GM18951 (cell line): ENCODE results near the gene RAB12.

Source experiments
- POLR2A ChIP-seq: IDR thresholded peaks from 4 replicates; pipeline ENCODE4 v1.6.1; 2011; ENCODE audit warnings: mild to moderate bottlenecking; ENCODE audit not compliant: insufficient read length, insufficient read depth; ENCODE audit errors: extremely low read depth
- in situ Hi-C: fragments of 300-500 bp; cut with MboI; formaldehyde crosslinking; loops from one replicate; pipeline ENCODE4 v1.12.0; 2022; ENCODE audit warnings: low sequenced_read_pairs, mixed read lengths, inconsistent platforms; ENCODE audit not compliant: unreplicated experiment

Gene RAB12

DNA sequence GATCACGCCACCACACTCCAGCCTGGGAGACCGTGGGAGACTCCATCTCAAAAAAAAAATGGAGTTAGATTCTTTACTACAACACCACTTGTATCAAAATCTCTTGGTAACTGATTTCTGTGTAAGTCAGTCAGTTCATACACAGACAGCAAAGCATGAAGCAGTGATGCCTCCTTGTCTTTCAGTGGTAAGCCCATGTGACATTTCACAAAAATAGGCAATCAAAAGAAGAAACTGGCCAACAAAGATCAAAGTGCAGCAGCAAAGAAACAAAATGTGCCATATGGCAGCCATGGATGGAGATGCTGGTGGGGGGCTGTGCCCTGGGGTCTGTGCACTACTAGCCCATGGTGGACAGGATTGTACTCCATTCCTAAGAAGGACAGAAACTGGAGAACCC lies 6.7 kb upstream of the RAB12 start:
- in situ Hi-C loops, result no loop called here
- no peak for TF ChIP-seq POLR2A

DNA sequence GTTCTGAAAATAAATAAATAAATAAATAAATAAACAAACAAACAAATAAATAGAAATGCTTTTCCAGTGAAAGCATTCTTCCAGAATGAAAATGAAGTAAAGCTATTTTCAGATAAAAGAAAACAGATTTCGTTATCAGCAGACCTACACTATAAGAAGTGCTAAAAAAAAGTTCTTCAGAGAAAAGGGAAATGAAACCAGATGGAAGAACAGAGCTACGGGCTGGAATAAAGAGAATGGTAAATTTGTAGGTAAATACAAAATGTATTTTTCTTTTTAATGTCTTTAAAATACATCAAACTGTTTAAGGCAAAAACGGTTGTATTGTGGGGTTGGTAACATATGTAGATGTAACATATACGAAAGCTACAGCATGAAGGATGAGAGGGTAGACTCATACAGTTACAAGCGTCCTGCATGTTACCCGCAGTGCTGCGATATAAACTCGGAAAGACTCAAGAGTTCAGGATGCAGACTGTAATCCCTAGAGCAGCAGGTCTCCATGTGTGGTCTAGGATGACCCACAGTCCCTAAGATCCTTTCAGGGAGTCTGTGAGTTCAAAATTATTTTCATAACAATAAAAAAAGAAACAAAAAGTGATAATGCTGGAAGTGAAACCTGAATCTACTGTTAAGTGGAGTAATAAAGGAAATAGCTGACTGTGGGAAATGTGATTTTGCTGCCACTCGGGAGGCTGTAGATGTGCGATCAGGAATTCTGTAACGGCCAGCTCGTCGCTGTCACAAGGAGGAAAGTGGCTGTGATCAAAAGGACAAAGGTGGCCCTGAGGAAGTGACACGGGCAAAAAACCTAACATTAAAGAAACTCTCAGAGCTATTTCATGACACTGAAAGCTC lies 5.3 kb upstream of the RAB12 start:
- TF ChIP-seq POLR2A, result no peak
- in situ Hi-C loops, result no loop called here

DNA sequence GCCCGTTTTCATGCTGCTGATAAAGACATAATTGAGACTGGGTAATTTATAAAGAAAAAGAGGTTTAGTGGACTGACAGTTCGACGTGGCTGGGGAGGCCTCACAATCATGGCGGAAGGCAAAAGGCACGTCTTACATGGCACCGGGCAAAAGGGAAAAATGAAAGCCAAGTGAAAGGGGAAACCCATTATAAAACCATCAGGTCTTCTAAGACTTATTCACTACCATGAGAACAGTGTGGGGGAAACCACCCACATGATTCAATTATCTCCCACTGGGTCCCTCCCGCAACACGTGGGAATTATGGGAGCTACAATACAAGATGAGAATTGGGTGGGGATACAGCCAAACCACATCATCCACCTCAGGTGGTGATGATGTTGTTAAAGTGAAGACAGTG lies 3.3 kb upstream of the RAB12 start:
- in situ Hi-C loops, result no loop called here
- TF ChIP-seq POLR2A, result no peak

DNA sequence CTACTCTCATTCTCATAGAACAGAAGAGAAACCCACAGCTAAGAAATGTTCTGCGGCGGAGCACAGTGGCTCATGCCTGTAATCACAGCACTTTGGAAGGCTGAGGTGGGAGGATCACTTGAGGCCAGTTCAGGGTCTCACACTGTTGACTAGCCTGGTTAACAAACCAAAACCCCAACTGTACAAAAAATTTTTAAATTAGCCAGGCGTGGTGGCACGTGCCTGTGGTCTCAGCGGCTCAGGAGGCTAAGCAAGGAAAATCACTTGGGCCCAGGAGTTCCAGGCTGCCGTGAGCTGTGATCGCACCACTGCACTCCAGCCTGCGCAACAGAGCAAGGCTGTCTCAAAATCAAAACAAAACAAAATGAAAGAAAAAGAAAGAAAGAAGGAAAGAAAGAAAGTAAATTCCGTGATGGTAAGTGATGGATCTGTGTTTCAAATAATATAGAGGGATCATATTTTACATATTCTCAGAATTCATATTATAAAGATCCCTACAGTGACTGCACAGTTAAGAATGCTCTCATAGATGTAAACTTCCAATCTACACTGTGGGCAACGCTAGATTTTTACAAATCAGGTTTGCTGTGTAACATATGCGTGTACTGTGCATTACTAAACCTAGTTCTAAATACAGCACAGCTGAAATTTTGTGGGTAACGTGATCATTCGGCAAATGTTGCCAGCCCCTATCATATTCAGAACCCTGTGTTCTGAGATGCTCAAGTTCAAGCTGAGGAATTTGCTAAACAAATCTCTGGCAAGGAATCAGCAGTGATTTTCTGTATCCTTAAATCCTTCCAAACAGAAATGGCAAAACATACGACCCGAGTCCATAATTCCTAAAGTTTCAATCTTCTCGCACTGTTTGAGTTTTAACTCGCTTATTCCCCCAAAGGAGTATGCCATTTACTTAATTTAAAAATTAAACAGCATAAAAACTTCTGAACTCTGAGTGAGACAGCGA lies 1.2 kb upstream of the RAB12 start:
- no peak for TF ChIP-seq POLR2A
- in situ Hi-C loops, result no loop called here

DNA sequence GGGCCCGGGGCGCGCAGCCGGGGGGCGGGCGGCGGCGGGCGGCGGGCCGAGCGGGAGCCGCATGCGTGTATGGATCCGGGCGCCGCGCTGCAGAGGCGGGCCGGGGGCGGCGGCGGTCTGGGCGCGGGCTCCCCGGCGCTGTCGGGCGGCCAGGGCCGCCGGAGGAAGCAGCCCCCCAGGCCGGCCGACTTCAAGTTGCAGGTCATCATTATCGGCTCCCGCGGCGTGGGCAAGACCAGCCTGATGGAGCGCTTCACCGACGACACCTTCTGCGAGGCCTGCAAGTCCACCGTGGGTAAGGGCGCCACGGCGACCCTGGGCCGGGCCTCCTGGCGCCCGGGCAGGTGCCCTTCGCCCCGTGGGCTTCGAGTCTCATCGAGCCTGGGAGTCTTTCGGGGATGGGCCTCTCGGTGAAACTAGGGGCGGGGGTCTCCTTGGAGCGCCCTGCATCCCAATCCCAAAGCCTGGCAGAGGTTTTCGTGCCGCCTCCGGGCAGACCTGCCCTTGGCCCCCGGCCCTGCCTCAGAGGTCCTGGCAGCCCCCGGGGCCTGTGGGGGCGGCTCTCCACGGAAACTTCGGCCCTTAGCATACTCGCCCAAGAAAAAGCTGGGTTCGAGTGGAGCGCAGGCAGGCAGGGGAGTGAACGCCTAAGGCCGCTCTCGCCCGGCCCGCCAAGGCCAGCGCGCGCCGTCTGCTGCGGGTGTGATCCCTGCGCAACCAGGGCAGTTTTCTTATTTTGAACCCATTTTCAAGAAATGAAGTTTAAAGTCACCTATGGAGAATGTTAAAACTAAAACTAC lies 622 bp downstream of the RAB12 start:
- no peak for TF ChIP-seq POLR2A
- in situ Hi-C loops, result no loop called here

DNA sequence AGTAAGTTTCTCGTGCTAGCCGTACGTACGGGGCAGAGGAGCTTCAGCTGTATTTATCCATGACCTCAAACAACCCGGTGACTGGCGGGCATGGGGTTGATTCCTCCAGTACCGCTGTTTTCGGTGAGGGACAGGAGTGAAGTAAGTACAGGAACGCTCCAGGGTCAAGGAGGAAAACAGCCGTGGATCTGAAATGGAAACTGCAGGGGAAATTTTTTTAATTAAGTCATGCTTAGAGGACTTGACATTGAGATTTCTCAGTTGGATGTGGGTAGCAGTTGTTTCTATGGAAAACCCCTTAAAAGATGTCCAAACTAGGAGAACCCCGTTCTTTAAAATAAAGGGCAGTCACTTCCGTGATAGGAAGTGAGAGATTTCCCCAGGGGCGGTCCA lies 1.2 kb downstream of the RAB12 start:
- in situ Hi-C loops, result no loop called here
- no peak for TF ChIP-seq POLR2A

DNA sequence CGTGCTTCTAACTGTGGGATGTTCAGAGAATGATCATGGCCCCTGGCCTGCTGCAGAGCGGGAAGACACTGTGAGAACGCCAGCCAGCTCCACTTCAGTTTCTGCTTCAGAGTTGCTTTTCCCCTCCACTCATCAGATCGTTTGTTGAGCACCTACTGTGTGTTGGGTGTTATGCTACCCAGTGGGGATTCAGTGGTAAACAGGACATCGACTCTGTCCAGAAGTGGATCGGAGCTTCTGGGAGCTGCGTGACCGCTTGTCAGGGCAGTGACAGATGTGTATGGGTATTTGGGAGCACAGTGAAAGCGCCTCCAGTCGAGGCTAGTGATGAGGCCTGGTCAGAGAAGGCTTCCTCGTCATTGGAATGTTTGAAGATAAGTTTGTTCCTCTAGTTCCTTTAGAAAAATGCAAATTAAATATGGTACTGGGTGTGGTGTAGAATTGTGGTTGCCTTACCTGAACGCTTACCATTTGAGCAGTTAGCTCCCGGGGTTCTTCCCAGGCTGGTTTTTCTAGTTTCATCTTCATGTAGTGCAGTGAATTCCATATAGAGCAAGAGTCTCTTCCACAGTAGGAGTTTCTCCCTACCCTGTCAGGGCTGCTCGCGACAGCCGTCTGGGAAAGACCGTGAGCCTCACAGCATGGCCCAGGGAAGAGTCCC lies 2.8 kb downstream of the RAB12 start:
- no peak for TF ChIP-seq POLR2A
- in situ Hi-C loops, result no loop called here

DNA sequence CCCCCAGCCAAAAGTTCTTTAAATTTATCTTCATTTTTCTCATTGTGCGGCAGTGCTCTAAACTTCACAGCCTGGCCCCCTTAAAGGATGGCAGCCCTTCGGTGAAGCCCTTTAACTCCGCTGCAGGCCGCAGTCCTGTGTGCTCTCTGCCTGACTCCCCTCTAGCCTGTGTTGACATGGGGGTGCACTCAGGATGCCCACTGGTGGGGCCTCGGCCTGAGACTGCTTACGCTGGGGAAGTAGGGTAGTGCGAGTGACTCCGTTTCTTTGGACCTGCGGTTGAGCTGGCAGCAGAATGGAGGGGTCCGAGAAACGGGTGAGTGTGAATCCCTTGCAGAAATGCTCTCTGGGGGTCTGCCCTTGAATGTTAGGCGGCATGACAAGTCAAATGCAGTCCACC lies 5.6 kb downstream of the RAB12 start:
- in situ Hi-C loops, result no loop called here
- no peak for TF ChIP-seq POLR2A

DNA sequence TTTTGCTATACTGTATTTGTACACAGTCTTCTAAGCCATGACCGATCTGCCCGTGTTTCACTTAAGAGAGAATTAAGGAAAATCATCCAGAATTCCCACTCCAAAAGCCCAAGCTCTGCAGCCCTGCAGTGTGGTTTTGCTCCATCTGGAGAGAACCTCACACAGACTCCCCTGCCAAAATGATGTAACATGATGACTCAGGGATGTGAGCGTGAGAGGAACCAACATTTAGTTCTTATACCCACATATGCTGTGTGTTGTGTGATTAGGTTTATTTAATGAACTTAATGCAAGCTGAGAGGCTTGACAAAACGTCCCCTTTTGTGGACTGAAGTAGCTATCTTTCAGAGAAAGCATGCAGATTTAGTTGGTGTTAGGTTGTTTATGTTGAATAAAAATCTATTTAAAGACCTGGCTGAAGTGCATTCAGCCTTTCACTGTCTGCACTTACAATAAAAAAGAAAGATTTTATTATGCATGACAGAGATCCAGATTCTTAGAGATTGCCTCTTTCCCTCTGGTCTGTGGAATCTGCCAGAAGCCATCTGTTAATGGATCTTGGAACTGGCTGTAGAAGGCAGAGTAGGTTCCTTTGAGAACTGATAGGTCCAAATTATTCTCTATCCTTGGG lies 6.3 kb downstream of the RAB12 start:
- no peak for TF ChIP-seq POLR2A
- in situ Hi-C loops, result no loop called here

DNA sequence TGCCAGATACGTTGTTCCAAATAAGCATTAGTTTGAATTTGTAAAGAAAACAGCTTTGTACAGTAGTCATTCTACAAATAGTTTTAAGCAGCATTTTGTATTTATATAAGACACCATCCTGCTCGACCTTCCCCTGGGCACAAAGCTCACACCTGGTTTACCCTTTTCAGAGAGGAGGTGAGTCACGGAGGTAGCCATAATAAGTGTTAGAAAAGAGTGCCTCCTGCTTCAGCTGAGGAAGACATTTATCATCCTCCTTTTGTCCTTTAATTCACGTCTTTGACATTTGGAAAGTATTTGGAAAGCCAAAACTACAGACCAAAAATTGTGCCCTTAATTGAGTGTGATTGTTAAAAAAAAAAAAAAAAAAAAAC lies 6.8 kb downstream of the RAB12 start:
- TF ChIP-seq POLR2A, result no peak
- in situ Hi-C loops, result no loop called here

DNA sequence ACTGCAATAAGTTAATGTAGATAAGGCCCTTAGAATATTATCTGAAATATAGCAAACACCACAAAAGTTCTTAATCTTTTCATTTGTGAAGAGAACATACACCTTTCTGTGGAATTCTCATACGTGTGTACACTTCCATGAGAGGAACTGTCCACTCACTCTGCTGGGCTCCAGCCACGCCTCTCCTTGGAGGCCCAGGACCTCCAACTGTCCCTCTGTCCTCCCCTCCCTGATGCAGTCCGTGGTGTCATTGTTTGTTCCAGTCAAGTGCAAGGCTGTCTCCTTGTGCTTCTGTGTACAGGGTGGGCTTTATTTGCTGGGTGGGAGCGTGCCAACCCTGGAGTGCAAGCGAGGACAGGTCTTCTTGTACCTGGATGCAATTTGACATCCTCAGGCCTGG lies 8.7 kb downstream of the RAB12 start:
- TF ChIP-seq POLR2A, result no peak
- in situ Hi-C loops, result no loop called here

DNA sequence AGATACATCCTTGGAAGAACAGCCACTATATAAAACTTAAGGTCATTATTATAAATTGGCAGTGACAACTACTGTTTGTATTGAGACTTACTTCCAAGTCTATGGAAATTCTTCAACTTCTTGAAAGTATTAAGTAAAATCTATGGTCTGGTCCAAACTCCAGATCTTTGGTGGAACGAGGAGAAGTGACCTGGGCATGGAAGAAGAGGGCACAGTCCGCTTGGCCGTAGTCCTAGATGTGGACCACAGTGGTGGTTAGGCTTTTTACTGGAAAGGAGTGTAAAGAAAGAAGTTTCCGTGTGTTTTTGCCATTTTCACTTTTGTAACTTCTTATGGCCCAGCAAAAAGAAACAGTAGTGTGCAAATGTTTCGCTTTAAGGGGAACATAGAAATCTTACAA lies 9.8 kb downstream of the RAB12 start:
- in situ Hi-C loops, result no loop called here
- TF ChIP-seq POLR2A, result no peak
